HepG2 (cell line): ENCODE results near the gene MLLT10. TPM values are rescaled to one million over a fixed set of nuclear protein-coding genes. Genes with fewer than 3 reads are reported as not detected.

ENCODE experiments used
- AHR ChIP-seq: IDR thresholded peaks from 2 replicates; pipeline ENCODE4 v1.6.1; 2018; ENCODE audit warnings: missing genetic modification reagents, missing compliant biosample characterization
- ASH2L ChIP-seq: fragments of 300-600, 200-600 bp; sonication (generic); IDR thresholded peaks from 2 replicates; pipeline ENCODE4 v1.7.0; 2017; ENCODE audit warnings: low read depth, mild to moderate bottlenecking, moderate library complexity, mixed read lengths, low read length; ENCODE audit not compliant: insufficient read length
- HMG20B ChIP-seq: conservative IDR thresholded peaks from 2 replicates; pipeline ENCODE4 v1.6.1; 2016; ENCODE audit warnings: missing genetic modification reagents, missing compliant biosample characterization
- HMGXB4 ChIP-seq, 2 experiments: sonication (generic) in 1 of 2; formaldehyde crosslinking in 1 of 2; IDR thresholded peaks; 2 replicates each; pipeline versions ENCODE4 v1.4.0 to v1.6.1; 2018 to 2020; ENCODE audit warnings: missing genetic modification reagents in 2 of 2, borderline replicate concordance in 1 of 2, low read depth in 1 of 2, mild to moderate bottlenecking in 1 of 2, missing biosample characterization in 1 of 2
- HOXA9 ChIP-seq: sonication (generic); formaldehyde crosslinking; IDR thresholded peaks from 2 replicates; pipeline ENCODE4 v1.8.1; 2022; ENCODE audit warnings: missing genetic modification reagents, mild to moderate bottlenecking, moderate library complexity, borderline replicate concordance
- KAT8 ChIP-seq: IDR thresholded peaks from 2 replicates; pipeline ENCODE4 v1.6.1; 2016; ENCODE audit warnings: missing genetic modification reagents, missing compliant biosample characterization
- MBD4 ChIP-seq: IDR thresholded peaks from 2 replicates; pipeline ENCODE4 v1.6.1; 2012; ENCODE audit warnings: low read length, inconsistent platforms, borderline replicate concordance
- MXD4 ChIP-seq: IDR thresholded peaks from 2 replicates; pipeline ENCODE4 v1.6.1; 2016; ENCODE audit warnings: mild to moderate bottlenecking, missing biosample characterization, missing genetic modification reagents
- MXI1 ChIP-seq: IDR thresholded peaks from 3 replicates; pipeline ENCODE4 v1.6.1; 2012; ENCODE audit warnings: low read depth, low read length, inconsistent platforms, borderline replicate concordance
- SOX5 ChIP-seq: IDR thresholded peaks from 2 replicates; pipeline ENCODE4 v1.6.1; 2016; ENCODE audit warnings: borderline replicate concordance
- ZMAT3 ChIP-seq: sonication (generic); formaldehyde crosslinking; conservative IDR thresholded peaks from 2 replicates; pipeline ENCODE4 v1.7.0; 2021; ENCODE audit warnings: missing genetic modification reagents
- ZNF205 ChIP-seq: IDR thresholded peaks from 2 replicates; pipeline ENCODE4 v1.6.1; 2018; ENCODE audit warnings: missing biosample characterization, missing genetic modification reagents
- ZNF770 ChIP-seq: sonication (generic); formaldehyde crosslinking; IDR thresholded peaks from 2 replicates; pipeline ENCODE4 v1.5.0; 2020; ENCODE audit warnings: mild to moderate bottlenecking, missing genetic modification reagents
- polyA plus RNA-seq, 8 experiments: library from polyadenylated mRNA; depleted of rRNA in 3 of 8; stranded (reverse) in 7 of 8; unstranded in 1 of 8; fragments of >200 nt; fragmentation: Illumina TruSeq in 4 of 8; extraction: Trizol in 4 of 8; gene quantifications; 2 replicates each; pipeline versions ENCODE4 v1.2.1 to v1.2.3, GENCODE V29; 2011 to 2016; ENCODE audit warnings: low read depth in 4 of 8, missing spikeins in 1 of 8, mixed read lengths in 1 of 8; ENCODE audit not compliant: insufficient read depth in 1 of 8
- total RNA-seq, 5 experiments: library from RNA; depleted of rRNA; stranded (reverse); fragments of >200 nt; fragmentation: Illumina TruSeq; extraction: Trizol; gene quantifications; 2 replicates each; pipeline ENCODE4 v1.2.3, GENCODE V29; 2016; ENCODE audit warnings: low read depth in 1 of 5
- TF ChIP-seq, protein P1 (sequence below): sonication (generic); formaldehyde crosslinking; IDR thresholded peaks from 2 replicates; pipeline ENCODE4 v1.4.0; 2020; ENCODE audit warnings: mild to moderate bottlenecking, missing genetic modification reagents, borderline replicate concordance
- TF ChIP-seq, protein P2 (sequence below): sonication (generic); formaldehyde crosslinking; IDR thresholded peaks from 2 replicates; pipeline ENCODE4 v1.9.0; 2022; ENCODE audit warnings: missing genetic modification reagents, mild to moderate bottlenecking, borderline replicate concordance
- TF ChIP-seq, protein P3 (sequence below): sonication (generic); formaldehyde crosslinking; IDR thresholded peaks from 2 replicates; pipeline ENCODE4 v1.9.0; 2021; ENCODE audit warnings: missing genetic modification reagents, borderline replicate concordance

MLLT10 gene
- total and polyA plus RNA-seq, 2 of the 13 experiments (the other 11 are each of a cell fraction or from before 2014, with no cell fraction given): 51.3 to 84.1 TPM

- TF ChIP-seq, protein P1, sequence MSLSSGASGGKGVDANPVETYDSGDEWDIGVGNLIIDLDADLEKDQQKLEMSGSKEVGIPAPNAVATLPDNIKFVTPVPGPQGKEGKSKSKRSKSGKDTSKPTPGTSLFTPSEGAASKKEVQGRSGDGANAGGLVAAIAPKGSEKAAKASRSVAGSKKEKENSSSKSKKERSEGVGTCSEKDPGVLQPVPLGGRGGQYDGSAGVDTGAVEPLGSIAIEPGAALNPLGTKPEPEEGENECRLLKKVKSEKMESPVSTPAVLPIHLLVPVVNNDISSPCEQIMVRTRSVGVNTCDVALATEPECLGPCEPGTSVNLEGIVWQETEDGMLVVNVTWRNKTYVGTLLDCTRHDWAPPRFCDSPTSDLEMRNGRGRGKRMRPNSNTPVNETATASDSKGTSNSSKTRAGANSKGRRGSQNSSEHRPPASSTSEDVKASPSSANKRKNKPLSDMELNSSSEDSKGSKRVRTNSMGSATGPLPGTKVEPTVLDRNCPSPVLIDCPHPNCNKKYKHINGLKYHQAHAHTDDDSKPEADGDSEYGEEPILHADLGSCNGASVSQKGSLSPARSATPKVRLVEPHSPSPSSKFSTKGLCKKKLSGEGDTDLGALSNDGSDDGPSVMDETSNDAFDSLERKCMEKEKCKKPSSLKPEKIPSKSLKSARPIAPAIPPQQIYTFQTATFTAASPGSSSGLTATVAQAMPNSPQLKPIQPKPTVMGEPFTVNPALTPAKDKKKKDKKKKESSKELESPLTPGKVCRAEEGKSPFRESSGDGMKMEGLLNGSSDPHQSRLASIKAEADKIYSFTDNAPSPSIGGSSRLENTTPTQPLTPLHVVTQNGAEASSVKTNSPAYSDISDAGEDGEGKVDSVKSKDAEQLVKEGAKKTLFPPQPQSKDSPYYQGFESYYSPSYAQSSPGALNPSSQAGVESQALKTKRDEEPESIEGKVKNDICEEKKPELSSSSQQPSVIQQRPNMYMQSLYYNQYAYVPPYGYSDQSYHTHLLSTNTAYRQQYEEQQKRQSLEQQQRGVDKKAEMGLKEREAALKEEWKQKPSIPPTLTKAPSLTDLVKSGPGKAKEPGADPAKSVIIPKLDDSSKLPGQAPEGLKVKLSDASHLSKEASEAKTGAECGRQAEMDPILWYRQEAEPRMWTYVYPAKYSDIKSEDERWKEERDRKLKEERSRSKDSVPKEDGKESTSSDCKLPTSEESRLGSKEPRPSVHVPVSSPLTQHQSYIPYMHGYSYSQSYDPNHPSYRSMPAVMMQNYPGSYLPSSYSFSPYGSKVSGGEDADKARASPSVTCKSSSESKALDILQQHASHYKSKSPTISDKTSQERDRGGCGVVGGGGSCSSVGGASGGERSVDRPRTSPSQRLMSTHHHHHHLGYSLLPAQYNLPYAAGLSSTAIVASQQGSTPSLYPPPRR (CRISPR knock-in tag): no peak
- TF ChIP-seq HOXA9 (CRISPR knock-in tag) (peak; percentile 75; the same call in 1 of the 2 replicates), MXI1 (0 out of 3 replicates have a peak, but pooled peaks have one; percentile 19), MBD4 (no peak), ZMAT3 (peak; percentile 33; the same call in 1 of the 2 replicates), ASH2L (peak; percentile 79), AHR (peak; percentile 62), ZNF205 (CRISPR knock-in tag) (0 out of 2 replicates have a peak, but pooled peaks have one; percentile 52), MXD4 (peak; percentile 48; the same call in 1 of the 2 replicates), SOX5 (no peak; the same call in 1 of the 2 replicates), ZNF770 (CRISPR knock-in tag) (peak; percentile 59), HMG20B (peak; percentile 53; the same call in 1 of the 2 replicates), HMGXB4 (CRISPR knock-in tag; IDR thresholded peaks at IDR 0.05; ENCODE audit: borderline replicate concordance in 1 of 2, low read depth in 1 of 2) (peak; percentile 2 to 43; a peak in 1 of 4 replicates), KAT8 (CRISPR knock-in tag) (0 out of 2 replicates have a peak, but pooled peaks have one; percentile 7)
- TF ChIP-seq, protein P2, sequence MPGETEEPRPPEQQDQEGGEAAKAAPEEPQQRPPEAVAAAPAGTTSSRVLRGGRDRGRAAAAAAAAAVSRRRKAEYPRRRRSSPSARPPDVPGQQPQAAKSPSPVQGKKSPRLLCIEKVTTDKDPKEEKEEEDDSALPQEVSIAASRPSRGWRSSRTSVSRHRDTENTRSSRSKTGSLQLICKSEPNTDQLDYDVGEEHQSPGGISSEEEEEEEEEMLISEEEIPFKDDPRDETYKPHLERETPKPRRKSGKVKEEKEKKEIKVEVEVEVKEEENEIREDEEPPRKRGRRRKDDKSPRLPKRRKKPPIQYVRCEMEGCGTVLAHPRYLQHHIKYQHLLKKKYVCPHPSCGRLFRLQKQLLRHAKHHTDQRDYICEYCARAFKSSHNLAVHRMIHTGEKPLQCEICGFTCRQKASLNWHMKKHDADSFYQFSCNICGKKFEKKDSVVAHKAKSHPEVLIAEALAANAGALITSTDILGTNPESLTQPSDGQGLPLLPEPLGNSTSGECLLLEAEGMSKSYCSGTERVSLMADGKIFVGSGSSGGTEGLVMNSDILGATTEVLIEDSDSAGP (CRISPR knock-in tag): peak; percentile 59; the same call in 1 of the 2 replicates
- TF ChIP-seq, protein P3, sequence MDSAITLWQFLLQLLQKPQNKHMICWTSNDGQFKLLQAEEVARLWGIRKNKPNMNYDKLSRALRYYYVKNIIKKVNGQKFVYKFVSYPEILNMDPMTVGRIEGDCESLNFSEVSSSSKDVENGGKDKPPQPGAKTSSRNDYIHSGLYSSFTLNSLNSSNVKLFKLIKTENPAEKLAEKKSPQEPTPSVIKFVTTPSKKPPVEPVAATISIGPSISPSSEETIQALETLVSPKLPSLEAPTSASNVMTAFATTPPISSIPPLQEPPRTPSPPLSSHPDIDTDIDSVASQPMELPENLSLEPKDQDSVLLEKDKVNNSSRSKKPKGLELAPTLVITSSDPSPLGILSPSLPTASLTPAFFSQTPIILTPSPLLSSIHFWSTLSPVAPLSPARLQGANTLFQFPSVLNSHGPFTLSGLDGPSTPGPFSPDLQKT (CRISPR knock-in tag): 0 out of 2 replicates have a peak, but pooled peaks have one; percentile 65
Observed at GRCh38 chr10:21526860-21527597, 7.0 kb upstream of the MLLT10 start (continued).
